ENCODE measurements around the gene SLC30A1. TPM values are rescaled to one million over a fixed set of nuclear protein-coding genes. Genes with fewer than 3 reads are reported as not detected.

The SLC30A1 gene
- total and polyA plus RNA-seq, 2 donors (not counting 1 experiment from before 2014, with no cell fraction given): 13.6 to 45.2 TPM

DNA sequence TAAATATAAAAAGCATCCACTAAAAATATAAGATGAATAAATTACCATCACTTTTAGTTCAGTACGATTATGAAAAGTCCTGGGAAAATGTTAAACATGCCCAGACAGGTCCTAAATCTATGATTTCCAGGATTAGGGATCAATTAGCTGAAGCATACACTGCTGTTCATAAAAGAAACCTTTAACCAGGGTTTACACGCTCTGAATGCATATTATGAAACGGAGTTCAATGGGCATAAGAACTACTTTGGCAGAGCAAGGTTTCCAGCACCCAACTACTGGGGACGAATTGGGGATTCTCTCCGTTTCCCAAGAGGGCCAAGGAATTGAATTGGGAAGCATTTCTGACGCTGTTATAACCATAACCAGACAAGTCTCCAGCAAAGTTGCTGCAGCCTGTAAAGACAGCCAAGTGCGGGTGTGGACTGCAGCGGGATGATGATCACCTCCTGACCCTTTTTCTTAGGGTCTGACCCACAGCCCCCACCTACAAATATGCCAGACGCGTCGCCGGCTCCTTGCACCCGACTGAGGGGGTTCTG, 1.6 kb downstream of the SLC30A1 start:
- peak overlapping the region; percentile 28 for H2AFZ ChIP-seq (ENCODE audit: low read length)
- peak in 1 of 2 donors; percentile 42 for DNase-seq (ENCODE audit: low read depth in 2 of 2)
- peaks cover 42% of the 10 kb centered on the region for H3K79me2 ChIP-seq (ENCODE audit: control insufficient read depth, insufficient read depth, low read length)
- H3K27ac ChIP-seq (ENCODE audit: insufficient read depth, low read length): peak overlapping the region; percentile 81
- H3K4me3 ChIP-seq (replicated peaks in 1 of 4; ENCODE audit: control extremely low read depth in 1 of 4, insufficient read depth in 1 of 4, low read depth in 3 of 4, low read length in 4 of 4): peak overlapping the region; percentile 87 to 99 (median 96)
- H3K9me3 ChIP-seq (ENCODE audit: control insufficient read depth, insufficient read depth, low read depth, low read length): no peaks in the 10 kb centered on the region
- no peaks in the 10 kb centered on the region for H3K27me3 ChIP-seq (ENCODE audit: control insufficient read depth, insufficient read depth, low read length)
- H3K9ac ChIP-seq (ENCODE audit: insufficient read depth, low read length): peak overlapping the region; percentile 89
- H3K4me1 ChIP-seq (ENCODE audit: control insufficient read depth, extremely low read depth, insufficient read depth, low read length): peaks cover 14% of the 10 kb centered on the region
- TF ChIP-seq, protein P1, sequence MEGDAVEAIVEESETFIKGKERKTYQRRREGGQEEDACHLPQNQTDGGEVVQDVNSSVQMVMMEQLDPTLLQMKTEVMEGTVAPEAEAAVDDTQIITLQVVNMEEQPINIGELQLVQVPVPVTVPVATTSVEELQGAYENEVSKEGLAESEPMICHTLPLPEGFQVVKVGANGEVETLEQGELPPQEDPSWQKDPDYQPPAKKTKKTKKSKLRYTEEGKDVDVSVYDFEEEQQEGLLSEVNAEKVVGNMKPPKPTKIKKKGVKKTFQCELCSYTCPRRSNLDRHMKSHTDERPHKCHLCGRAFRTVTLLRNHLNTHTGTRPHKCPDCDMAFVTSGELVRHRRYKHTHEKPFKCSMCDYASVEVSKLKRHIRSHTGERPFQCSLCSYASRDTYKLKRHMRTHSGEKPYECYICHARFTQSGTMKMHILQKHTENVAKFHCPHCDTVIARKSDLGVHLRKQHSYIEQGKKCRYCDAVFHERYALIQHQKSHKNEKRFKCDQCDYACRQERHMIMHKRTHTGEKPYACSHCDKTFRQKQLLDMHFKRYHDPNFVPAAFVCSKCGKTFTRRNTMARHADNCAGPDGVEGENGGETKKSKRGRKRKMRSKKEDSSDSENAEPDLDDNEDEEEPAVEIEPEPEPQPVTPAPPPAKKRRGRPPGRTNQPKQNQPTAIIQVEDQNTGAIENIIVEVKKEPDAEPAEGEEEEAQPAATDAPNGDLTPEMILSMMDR (conservative IDR thresholded peaks at IDR 0.05 in 1 of 2, IDR thresholded peaks at IDR 0.05 in 1 of 2; ENCODE audit: low read depth in 1 of 2, low read length in 2 of 2): no peak
- TF ChIP-seq EZH2 (IDR thresholded peaks at IDR 0.05; ENCODE audit: low read length, missing control alignments): no peak
- no peaks in the 10 kb centered on the region for H4K20me1 ChIP-seq (ENCODE audit: control insufficient read depth, extremely low read depth, insufficient read depth, low read length)
- H3K36me3 ChIP-seq (ENCODE audit: control insufficient read depth, insufficient read depth, low read length): peaks cover 2% of the 10 kb centered on the region
- peak overlapping the region; percentile 81 for H3K4me2 ChIP-seq (ENCODE audit: extremely low read depth, insufficient read depth, low read length)

DNA sequence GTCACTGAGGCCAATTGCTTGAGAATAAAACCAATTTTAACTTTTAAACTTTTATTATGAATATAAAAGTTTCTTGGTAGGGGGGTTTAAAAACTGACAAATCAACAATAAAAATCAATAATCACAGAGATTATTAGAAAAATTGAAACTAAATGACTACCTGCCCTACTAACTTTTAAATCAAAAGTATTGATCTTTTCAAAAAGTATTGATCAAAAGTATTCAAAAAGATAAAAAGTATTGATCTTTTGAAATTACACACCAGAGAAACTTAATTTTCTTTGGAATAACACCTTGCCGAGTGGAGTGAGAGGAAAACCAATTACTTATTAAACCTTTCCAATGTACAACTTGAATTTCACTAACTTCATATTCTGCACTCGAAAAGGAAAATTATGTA, 2.2 kb downstream of the SLC30A1 start:
- Histone ChIP-seq H3K9me3 (ENCODE audit: control insufficient read depth, insufficient read depth, low read depth, low read length) (no peaks in the 10 kb centered on the region), H3K4me1 (ENCODE audit: control insufficient read depth, extremely low read depth, insufficient read depth, low read length) (peaks cover 11% of the 10 kb centered on the region), H3K27me3 (ENCODE audit: control insufficient read depth, insufficient read depth, low read length) (no peaks in the 10 kb centered on the region), H3K36me3 (ENCODE audit: control insufficient read depth, insufficient read depth, low read length) (peaks cover 3% of the 10 kb centered on the region), H2AFZ (ENCODE audit: low read length) (no peak overlapping the region), H3K4me3 (replicated peaks in 1 of 4; ENCODE audit: control extremely low read depth in 1 of 4, insufficient read depth in 1 of 4, low read depth in 3 of 4, low read length in 4 of 4) (peak overlapping the region; percentile 87 to 99 (median 96)), H3K9ac (ENCODE audit: insufficient read depth, low read length) (peak overlapping the region; percentile 20), H3K4me2 (ENCODE audit: extremely low read depth, insufficient read depth, low read length) (peak overlapping the region; percentile 90), H3K27ac (ENCODE audit: insufficient read depth, low read length) (no peak overlapping the region), H4K20me1 (ENCODE audit: control insufficient read depth, extremely low read depth, insufficient read depth, low read length) (no peaks in the 10 kb centered on the region), H3K79me2 (ENCODE audit: control insufficient read depth, insufficient read depth, low read length) (peaks cover 42% of the 10 kb centered on the region)
- no peak for DNase-seq (ENCODE audit: low read depth in 2 of 2)
- TF ChIP-seq, protein P1 (conservative IDR thresholded peaks at IDR 0.05 in 1 of 2, IDR thresholded peaks at IDR 0.05 in 1 of 2; ENCODE audit: low read depth in 1 of 2, low read length in 2 of 2): no peak
- no peak for TF ChIP-seq EZH2 (IDR thresholded peaks at IDR 0.05; ENCODE audit: low read length, missing control alignments)

DNA sequence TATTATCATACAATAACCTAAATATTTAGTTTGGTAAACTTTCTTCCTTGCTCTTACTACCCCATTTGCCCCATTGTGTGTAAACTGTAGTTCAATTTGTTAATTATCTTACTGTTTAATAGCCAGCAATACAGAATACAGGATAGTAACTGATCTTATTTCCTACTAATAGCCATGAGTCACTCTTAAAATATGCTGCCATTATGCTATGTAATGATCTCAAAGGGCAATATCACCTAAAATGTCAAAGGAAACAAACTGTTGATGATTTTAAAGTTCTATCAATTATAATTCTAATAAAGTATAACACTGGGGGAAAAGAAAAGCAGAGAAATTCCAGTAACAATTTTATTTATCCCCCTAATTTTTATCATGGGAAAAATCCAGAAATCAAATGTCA, 4.3 kb downstream of the SLC30A1 start:
- no peaks in the 10 kb centered on the region for H4K20me1 ChIP-seq (ENCODE audit: control insufficient read depth, extremely low read depth, insufficient read depth, low read length)
- no peak overlapping the region for H3K27ac ChIP-seq (ENCODE audit: insufficient read depth, low read length)
- H3K9me3 ChIP-seq (ENCODE audit: control insufficient read depth, insufficient read depth, low read depth, low read length): no peaks in the 10 kb centered on the region
- TF ChIP-seq EZH2 (IDR thresholded peaks at IDR 0.05; ENCODE audit: low read length, missing control alignments): no peak
- TF ChIP-seq, protein P1 (conservative IDR thresholded peaks at IDR 0.05 in 1 of 2, IDR thresholded peaks at IDR 0.05 in 1 of 2; ENCODE audit: low read depth in 1 of 2, low read length in 2 of 2): no peak
- no peak overlapping the region for H3K4me3 ChIP-seq (replicated peaks in 1 of 4; ENCODE audit: control extremely low read depth in 1 of 4, insufficient read depth in 1 of 4, low read depth in 3 of 4, low read length in 4 of 4)
- H3K9ac ChIP-seq (ENCODE audit: insufficient read depth, low read length): no peak overlapping the region
- H3K36me3 ChIP-seq (ENCODE audit: control insufficient read depth, insufficient read depth, low read length): peaks cover 3% of the 10 kb centered on the region
- peaks cover 42% of the 10 kb centered on the region for H3K79me2 ChIP-seq (ENCODE audit: control insufficient read depth, insufficient read depth, low read length)
- peaks cover 5% of the 10 kb centered on the region for H3K4me1 ChIP-seq (ENCODE audit: control insufficient read depth, extremely low read depth, insufficient read depth, low read length)
- no peak overlapping the region for H2AFZ ChIP-seq (ENCODE audit: low read length)
- DNase-seq (ENCODE audit: low read depth in 2 of 2): peak; percentile 28 to 40
- H3K4me2 ChIP-seq (ENCODE audit: extremely low read depth, insufficient read depth, low read length): peak overlapping the region; percentile 90
- H3K27me3 ChIP-seq (ENCODE audit: control insufficient read depth, insufficient read depth, low read length): no peaks in the 10 kb centered on the region
